UCSD-AML1 (cell line): ENCODE measurements around the gene RALGPS2.

ENCODE experiments used
- DNase-seq: peaks from one replicate; lab custom pipeline; 2025; ENCODE audit not compliant: unreplicated experiment; lab: John Stamatoyannopoulos, UW

Gene RALGPS2

GRCh38 chr1:178961331-178961730 lies 236.3 kb downstream of the RALGPS2 start:
- no peak for DNase-seq

GRCh38 chr1:178961868-178962267 lies 236.8 kb downstream of the RALGPS2 start:
- DNase-seq: no peak

GRCh38 chr1:178962853-178963711 lies 238.0 kb downstream of the RALGPS2 start:
- DNase-seq: no peak

GRCh38 chr1:178964469-178965330 lies 239.7 kb downstream of the RALGPS2 start:
- DNase-seq: no peak

GRCh38 chr1:178966312-178966711 lies 241.3 kb downstream of the RALGPS2 start:
- no peak for DNase-seq

GRCh38 chr1:178969226-178969987 lies 244.4 kb downstream of the RALGPS2 start:
- DNase-seq: no peak

- no peak for DNase-seq
Observed at GRCh38 chr1:178970184-178970583, 245.1 kb downstream of the RALGPS2 start.
